Upper lobe of left lung (tissue), 6 donors: Measurements from ENCODE around the gene CNPY4. TPM values are rescaled to one million over a fixed set of nuclear protein-coding genes. Genes with fewer than 3 reads are reported as not detected.

Experiments
- ATAC-seq, 2 donors: fragments of 200-7000 bp; cut with Tn5 transposase; one replicate each; pipeline ENCODE4 v1.9.1; 2022; ENCODE audit warnings: mild to moderate bottlenecking in 2 of 2, moderate library complexity in 2 of 2; ENCODE audit not compliant: low FRiP score in 2 of 2
- DNase-seq, 2 donors: peaks; one replicate each; pipeline ENCODE4 v3.0.0-alpha.2; 2019 to 2020
- H3K27ac ChIP-seq, 4 donors: fragments of 200-600 bp; sonication (generic); one replicate each; pipeline ENCODE4 v1.5.1; 2016 to 2019
- H3K27me3 ChIP-seq, 4 donors: fragments of 200-600 bp; sonication (generic); one replicate each; pipeline ENCODE4 v1.5.1; 2017 to 2019
- H3K36me3 ChIP-seq, 4 donors: fragments of 200-600 bp; sonication (generic); one replicate each; pipeline ENCODE4 v1.5.1; 2016 to 2019
- H3K4me1 ChIP-seq, 4 donors: fragments of 200-600 bp; sonication (generic); one replicate each; pipeline ENCODE4 v1.5.1; 2018 to 2019
- H3K4me3 ChIP-seq, 4 donors: fragments of 200-600 bp; sonication (generic); one replicate each; pipeline ENCODE4 v1.5.1; 2017 to 2019; ENCODE audit warnings: mild to moderate bottlenecking in 2 of 4, moderate library complexity in 1 of 4
- H3K9me3 ChIP-seq, 4 donors: fragments of 200-600 bp; sonication (generic); one replicate each; pipeline ENCODE4 v1.5.1; 2018 to 2019
- CTCF ChIP-seq, 6 experiments: fragments of 450-650 bp in 4 of 6; fragments of 200-600 bp in 2 of 6; sonication (generic) in 2 of 6; IDR thresholded peaks; one replicate each; pipeline ENCODE4 v1.5.1; 2016 to 2019; ENCODE audit warnings: antibody characterized with exemption in 6 of 6
- EP300 ChIP-seq, 4 donors: sonication (generic); formaldehyde crosslinking; IDR thresholded peaks; one replicate each; pipeline ENCODE4 v1.5.1; 2017; ENCODE audit warnings: antibody characterized with exemption in 4 of 4, control low read depth in 2 of 4
- POLR2A ChIP-seq, 4 donors: fragments of 450-650 bp; IDR thresholded peaks; one replicate each; pipeline ENCODE4 v1.5.1; 2016 to 2017; ENCODE audit warnings: antibody characterized with exemption in 4 of 4, mild to moderate bottlenecking in 2 of 4
- POLR2AphosphoS5 ChIP-seq, 2 donors: sonication (generic); formaldehyde crosslinking; IDR thresholded peaks; one replicate each; pipeline ENCODE4 v1.5.1; 2017; ENCODE audit warnings: antibody characterized with exemption in 2 of 2
- WGBS, 2 donors: methylation state at CpG; one replicate each; pipeline ENCODE4 v1.1.5; 2017 to 2018; 5-methylcytosine and 5-hydroxymethylcytosine counted together
- total RNA-seq, 6 donors: library from RNA; depleted of rRNA in 4 of 6; stranded (reverse); fragments of >200 nt in 4 of 6; gene quantifications; one replicate each; pipeline versions ENCODE4 v1.1.0 to v1.2.1, GENCODE V29; 2016 to 2021
- donor health status: DM: no; HTN: no; CAD: no; lungs with moderate emphysema.
- donor health status: DM: no; HTN: yes; CAD: no; lungs with severe emphysema.

CNPY4 gene
- total RNA-seq, 6 donors from 2014 or later, result 2.9 to 14.6 (median 6.5) TPM

DNA sequence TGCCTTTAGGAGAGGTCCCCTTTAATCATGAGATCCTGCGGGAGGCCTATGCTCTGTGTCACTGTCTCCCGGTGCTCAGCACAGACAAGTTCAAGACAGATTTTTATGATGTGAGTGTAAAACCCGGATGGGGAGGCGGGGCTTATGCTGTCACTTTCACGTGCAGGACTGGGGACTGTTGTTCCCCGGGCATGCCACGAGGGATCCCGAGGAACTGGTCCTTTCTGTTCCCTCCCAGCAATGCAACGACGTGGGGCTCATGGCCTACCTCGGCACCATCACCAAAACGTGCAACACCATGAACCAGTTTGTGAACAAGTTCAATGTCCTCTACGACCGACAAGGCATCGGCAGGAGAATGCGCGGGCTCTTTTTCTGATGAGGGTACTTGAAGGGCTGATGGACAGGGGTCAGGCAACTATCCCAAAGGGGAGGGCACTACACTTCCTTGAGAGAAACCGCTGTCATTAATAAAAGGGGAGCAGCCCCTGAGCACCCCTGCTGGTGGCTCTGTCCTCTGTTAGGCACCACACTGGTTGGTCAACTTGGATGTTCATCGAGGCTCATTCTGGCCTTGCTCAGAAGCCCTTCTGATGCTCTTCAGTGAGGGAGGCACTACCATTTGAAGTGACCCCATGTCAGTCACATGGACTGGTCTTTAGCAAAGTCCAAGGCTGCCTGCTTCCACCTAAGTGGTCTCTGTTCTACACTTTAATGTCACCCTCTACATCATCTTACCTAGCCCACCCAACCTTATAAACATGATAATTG is 27.8 kb upstream of the CNPY4 start:
- Histone ChIP-seq H3K9me3 (no peaks in the 10 kb centered on the region), H3K36me3 (peaks cover 44 to 61% (median 60%) of the 10 kb centered on the region in 4 donors), H3K4me3 (no peak overlapping the region), H3K27me3 (no peaks in the 10 kb centered on the region), H3K4me1 (peaks cover 12 to 21% (median 17%) of the 10 kb centered on the region in 4 donors), H3K27ac (no peak overlapping the region)
- DNase-seq (no peak), ATAC-seq (no peak)
- TF ChIP-seq EP300 (IDR thresholded peaks at IDR 0.05) (no peak), POLR2AphosphoS5 (IDR thresholded peaks at IDR 0.05) (no peak), CTCF (IDR thresholded peaks at IDR 0.05) (no peak), POLR2A (IDR thresholded peaks at IDR 0.05) (no peak)
- WGBS, 2 donors, result 60 to 71% methylated on average over 8 to 19 of the region's 19 CpGs

DNA sequence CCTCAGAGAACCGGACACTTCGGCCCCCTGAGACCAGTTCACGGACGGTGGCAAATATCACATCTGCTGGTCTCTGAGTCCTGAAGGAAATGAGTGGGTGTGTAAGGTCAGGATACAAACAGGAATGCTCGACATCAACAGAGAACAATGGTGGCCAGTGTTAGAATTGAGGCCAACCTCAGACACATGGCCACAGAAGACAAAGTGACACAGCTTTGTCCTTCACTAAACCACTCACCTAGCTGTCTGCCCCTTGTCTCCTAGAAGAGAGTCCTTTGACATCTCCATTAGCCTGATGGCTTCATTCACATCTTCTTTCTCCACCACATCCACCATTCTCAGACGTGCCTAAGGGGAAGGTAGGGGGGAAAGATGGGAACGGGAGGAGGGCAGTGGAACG is 26.4 kb upstream of the CNPY4 start:
- Histone ChIP-seq H3K4me1 (peaks cover 11 to 18% (median 14%) of the 10 kb centered on the region in 4 donors), H3K27ac (no peak overlapping the region), H3K4me3 (no peak overlapping the region), H3K27me3 (no peaks in the 10 kb centered on the region), H3K36me3 (peaks cover 58 to 76% (median 75%) of the 10 kb centered on the region in 4 donors), H3K9me3 (no peaks in the 10 kb centered on the region)
- WGBS, 2 donors, result 63 to 65% methylated on average over 8 of the region's 8 CpGs
- no peak for ATAC-seq
- TF ChIP-seq CTCF (IDR thresholded peaks at IDR 0.05), result no peak
- TF ChIP-seq EP300 (IDR thresholded peaks at IDR 0.05), result no peak
- TF ChIP-seq POLR2AphosphoS5 (IDR thresholded peaks at IDR 0.05), result no peak
- TF ChIP-seq POLR2A (IDR thresholded peaks at IDR 0.05), result no peak
- no peak for DNase-seq

DNA sequence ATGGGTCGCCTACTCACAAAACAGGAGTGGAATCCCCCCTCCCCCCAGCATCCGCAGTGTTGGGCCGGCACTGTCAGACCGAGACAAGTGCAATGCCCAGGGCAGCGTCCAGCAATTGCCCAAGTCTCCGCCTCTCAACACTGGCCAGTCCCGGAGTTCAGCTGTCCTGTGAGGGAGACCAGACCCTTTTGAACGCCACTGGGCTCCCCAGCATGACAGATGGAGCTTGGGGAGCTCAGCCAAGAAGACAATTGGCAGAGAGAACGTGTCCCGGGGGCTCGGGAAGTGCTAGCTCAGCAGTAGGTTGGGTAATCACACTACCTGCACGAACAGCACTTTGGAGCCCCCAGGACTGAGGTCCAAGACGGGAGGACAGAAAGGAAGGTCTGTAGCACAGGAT is 25.9 kb upstream of the CNPY4 start:
- no peaks in the 10 kb centered on the region for H3K27me3 ChIP-seq
- H3K36me3 ChIP-seq, result peaks cover 62 to 80% (median 79%) of the 10 kb centered on the region in 4 donors
- no peak overlapping the region for H3K27ac ChIP-seq
- DNase-seq (no peak), ATAC-seq (no peak)
- H3K9me3 ChIP-seq, result no peaks in the 10 kb centered on the region
- H3K4me1 ChIP-seq, result peaks cover 7 to 14% (median 10%) of the 10 kb centered on the region in 4 donors
- TF ChIP-seq CTCF (IDR thresholded peaks at IDR 0.05) (no peak), POLR2AphosphoS5 (IDR thresholded peaks at IDR 0.05) (no peak), EP300 (IDR thresholded peaks at IDR 0.05) (no peak), POLR2A (IDR thresholded peaks at IDR 0.05) (no peak)
- WGBS, 2 donors, result 57 to 60% methylated on average over 8 to 10 of the region's 13 CpGs
- H3K4me3 ChIP-seq, result no peak overlapping the region

DNA sequence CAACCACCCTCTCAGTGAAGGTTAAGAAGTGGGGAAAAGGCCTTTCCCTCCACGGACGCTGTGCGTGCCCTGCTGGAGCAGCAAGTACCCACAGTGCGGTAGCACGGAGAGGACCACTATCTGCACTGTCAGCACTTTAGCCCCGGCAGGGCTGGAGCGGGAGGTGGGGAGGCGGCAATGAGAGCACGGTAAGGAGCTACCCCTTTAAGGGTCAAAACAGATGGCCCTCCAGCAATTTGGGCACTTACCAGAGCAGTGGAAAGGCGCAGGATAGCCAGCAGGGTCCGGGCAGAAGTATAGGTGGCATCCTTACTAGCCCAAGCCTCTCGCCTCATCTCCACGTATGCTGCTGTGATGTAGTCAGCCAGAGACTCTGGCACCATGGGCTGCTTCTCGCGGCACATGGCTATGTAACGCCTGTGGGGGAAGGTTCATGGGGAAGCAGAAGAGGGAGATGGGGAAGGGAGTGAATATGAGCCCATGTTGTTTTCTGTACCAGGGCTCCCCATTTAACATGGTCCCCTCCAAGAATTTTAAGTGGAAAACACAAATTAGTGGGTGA is 25.4 kb upstream of the CNPY4 start:
- TF ChIP-seq POLR2AphosphoS5 (IDR thresholded peaks at IDR 0.05) (no peak), CTCF (IDR thresholded peaks at IDR 0.05) (no peak), POLR2A (IDR thresholded peaks at IDR 0.05) (no peak), EP300 (IDR thresholded peaks at IDR 0.05) (no peak)
- DNase-seq (no peak), ATAC-seq (no peak)
- H3K27ac ChIP-seq, result no peak overlapping the region
- WGBS, 2 donors, result 83 to 88% methylated on average over 16 of the region's 16 CpGs
- H3K4me3 ChIP-seq, result no peak overlapping the region
- no peaks in the 10 kb centered on the region for H3K9me3 ChIP-seq
- no peaks in the 10 kb centered on the region for H3K27me3 ChIP-seq
- H3K4me1 ChIP-seq, result peaks cover 8 to 16% (median 11%) of the 10 kb centered on the region in 4 donors
- peaks cover 62 to 85% (median 84%) of the 10 kb centered on the region in 4 donors for H3K36me3 ChIP-seq
